Stimulated activated CD8-positive, alpha-beta memory T cell treated with anti-CD3 and anti-CD28 coated beads, Interleukin-12 subunit alpha, Interleukin-12 subunit beta, amount 100 ng/mL, for 24 hours (primary cell): ENCODE results near the gene PDZK1IP1.

ENCODE experiments used
- DNase-seq: peaks from one replicate; pipeline ENCODE4 v3.0.0-alpha.2; 2020; ENCODE audit errors: extremely low read depth

PDZK1IP1 gene

DNA sequence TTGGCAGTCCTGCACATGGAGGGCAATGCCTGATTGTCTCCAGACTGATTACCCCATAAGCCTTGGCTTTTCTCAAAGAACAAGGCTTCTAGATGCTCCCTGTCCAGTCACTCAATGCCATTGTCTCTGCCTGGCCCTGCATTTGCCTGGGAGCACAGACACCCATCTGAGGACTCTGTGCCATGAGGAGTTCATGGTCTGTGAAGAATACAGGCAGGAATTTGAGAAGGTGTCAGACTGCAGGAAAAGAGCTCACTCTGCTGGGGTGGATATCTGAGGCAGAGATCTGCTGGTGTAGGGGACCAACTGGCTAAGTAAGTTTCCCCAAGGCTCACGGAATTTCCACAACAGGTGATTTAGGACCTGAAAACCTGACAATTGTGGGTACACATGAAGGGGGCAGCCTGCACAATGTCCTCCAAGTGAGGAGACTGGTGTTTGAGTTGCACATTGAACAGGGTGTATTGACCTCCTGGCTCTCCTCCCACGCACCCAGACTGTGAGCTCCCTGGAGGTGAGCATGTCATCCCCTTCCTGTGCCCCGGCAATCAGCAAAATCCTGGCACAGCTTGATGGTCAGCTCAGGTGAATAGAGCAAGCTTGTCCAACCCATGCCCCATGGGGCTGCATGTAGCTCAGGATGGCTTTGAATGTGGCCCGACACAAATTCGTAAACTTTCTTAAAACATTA lies 51.8 kb downstream of the PDZK1IP1 start:
- DNase-seq = no peak

GRCh38 chr1:47137198-47137597 lies 52.6 kb downstream of the PDZK1IP1 start, which contains the start of gene CYP4A22:
Gene CYP4A22 (plus strand): TSS chr1:47137441. CDS start chr1:47137486, 45 bp downstream.
- no peak for DNase-seq
